WTC11 (cell line): ENCODE data around the gene EIF4E3. TPM values are rescaled to one million over a fixed set of nuclear protein-coding genes. Genes with fewer than 3 reads are reported as not detected.

Source experiments
- ATAC-seq: fragments of 200-7000 bp; cut with Tn5 transposase; 2 replicates; pipeline ENCODE4 v1.10.0; 2021; ENCODE audit warnings: mild to moderate bottlenecking, moderate library complexity
- CTCF ChIA-PET: fragments of 300-600 bp; sonication (Branson Sonifier 250); formaldehyde crosslinking; loops from one replicate; lab custom pipeline; 2021; ENCODE audit warnings: antibody characterized with exemption; lab: Charles Lee
- POLR2A ChIA-PET: fragments of 350-600 bp; sonication (Branson Sonifier 250); formaldehyde crosslinking; loops from one replicate; lab custom pipeline; 2021; ENCODE audit warnings: antibody characterized with exemption; lab: Charles Lee
- DNase-seq: peaks from one replicate; pipeline ENCODE4 v3.0.0; 2021; ENCODE audit warnings: low spot score
- H3K27ac Mint-ChIP-seq: 2 replicates; pipeline ENCODE4 v1.8.0; 2021; ENCODE audit warnings: mixed read lengths
- H3K27me3 Mint-ChIP-seq: 2 replicates; pipeline ENCODE4 v1.8.0; 2021; ENCODE audit warnings: low read depth, mild to moderate bottlenecking, moderate library complexity, mixed read lengths
- H3K36me3 Mint-ChIP-seq: 2 replicates; pipeline ENCODE4 v1.8.0; 2021; ENCODE audit warnings: mixed read lengths
- H3K4me1 Mint-ChIP-seq: 2 replicates; pipeline ENCODE4 v1.8.0; 2022; ENCODE audit warnings: mixed read lengths
- H3K4me3 Mint-ChIP-seq: 2 replicates; pipeline ENCODE4 v1.8.0; 2021; ENCODE audit warnings: mild to moderate bottlenecking, moderate library complexity, mixed read lengths
- H3K9me3 Mint-ChIP-seq: 2 replicates; pipeline ENCODE4 v1.8.0; 2021; ENCODE audit warnings: mixed read lengths
- ATF1 ChIP-seq: sonication (generic); formaldehyde crosslinking; IDR thresholded peaks from 2 replicates; pipeline ENCODE4 v1.8.1; 2023; ENCODE audit warnings: mild to moderate bottlenecking, moderate library complexity, missing genetic modification reagents
- ATF6 ChIP-seq: sonication (generic); formaldehyde crosslinking; IDR thresholded peaks from 2 replicates; pipeline ENCODE4 v1.8.1; 2023; ENCODE audit warnings: mild to moderate bottlenecking, missing genetic modification reagents
- CREM ChIP-seq: sonication (generic); formaldehyde crosslinking; IDR thresholded peaks from 2 replicates; pipeline ENCODE4 v1.8.1; 2022; ENCODE audit warnings: mild to moderate bottlenecking, missing genetic modification reagents, moderate library complexity
- E2F5 ChIP-seq: sonication (generic); formaldehyde crosslinking; IDR thresholded peaks from 2 replicates; pipeline ENCODE4 v1.8.1; 2022; ENCODE audit warnings: mild to moderate bottlenecking, moderate library complexity, missing genetic modification reagents
- EMX1 ChIP-seq: fragments of 250-450 bp; sonication (Bioruptor Pico); IDR thresholded peaks from 2 replicates; pipeline ENCODE4 v1.8.0; 2021; ENCODE audit warnings: mild to moderate bottlenecking
- ERG ChIP-seq: fragments of 250-450 bp; sonication (Bioruptor Pico); IDR thresholded peaks from 2 replicates; pipeline ENCODE4 v1.8.0; 2021; ENCODE audit warnings: mild to moderate bottlenecking
- FOXP1 ChIP-seq: sonication (generic); formaldehyde crosslinking; IDR thresholded peaks from 2 replicates; pipeline ENCODE4 v1.8.0; 2022; ENCODE audit warnings: missing genetic modification reagents, mild to moderate bottlenecking, moderate library complexity, borderline replicate concordance
- MLX ChIP-seq: sonication (generic); formaldehyde crosslinking; IDR thresholded peaks from 2 replicates; pipeline ENCODE4 v1.8.1; 2023; ENCODE audit warnings: mild to moderate bottlenecking, missing genetic modification reagents, moderate library complexity
- MYBL2 ChIP-seq: sonication (generic); formaldehyde crosslinking; IDR thresholded peaks from 2 replicates; pipeline ENCODE4 v1.8.1; 2023; ENCODE audit warnings: mild to moderate bottlenecking, moderate library complexity, missing genetic modification reagents
- NFYB ChIP-seq: sonication (generic); formaldehyde crosslinking; conservative IDR thresholded peaks from 2 replicates; pipeline ENCODE4 v1.8.0; 2022; ENCODE audit warnings: low read depth, missing genetic modification reagents
- OVOL2 ChIP-seq: fragments of 250-450 bp; sonication (Bioruptor Pico); IDR thresholded peaks from 2 replicates; pipeline ENCODE4 v1.9.0; 2021; ENCODE audit warnings: mild to moderate bottlenecking, borderline replicate concordance
- RORB ChIP-seq: fragments of 250-450 bp; sonication (Bioruptor Pico); IDR thresholded peaks from 2 replicates; pipeline ENCODE4 v1.9.0; 2021; ENCODE audit warnings: mild to moderate bottlenecking
- SMAD3 ChIP-seq: sonication (generic); formaldehyde crosslinking; IDR thresholded peaks from 2 replicates; pipeline ENCODE4 v1.8.0; 2022; ENCODE audit warnings: missing genetic modification reagents, mild to moderate bottlenecking, borderline replicate concordance
- SOX15 ChIP-seq: fragments of 250-450 bp; sonication (Bioruptor Pico); IDR thresholded peaks from 2 replicates; pipeline ENCODE4 v1.9.0; 2021; ENCODE audit warnings: mild to moderate bottlenecking
- SP1 ChIP-seq: sonication (generic); formaldehyde crosslinking; conservative IDR thresholded peaks from 2 replicates; pipeline ENCODE4 v1.8.1; 2022; ENCODE audit warnings: missing genetic modification reagents
- TCF7 ChIP-seq: sonication (generic); formaldehyde crosslinking; IDR thresholded peaks from 2 replicates; pipeline ENCODE4 v1.8.0; 2022; ENCODE audit warnings: mild to moderate bottlenecking, low read depth, missing genetic modification reagents, moderate library complexity
- ZNF121 ChIP-seq: sonication (generic); formaldehyde crosslinking; IDR thresholded peaks from 2 replicates; pipeline ENCODE4 v1.8.0; 2023; ENCODE audit warnings: missing genetic modification reagents
- ZNF138 ChIP-seq: sonication (generic); formaldehyde crosslinking; conservative IDR thresholded peaks from 2 replicates; pipeline ENCODE4 v1.8.1; 2022; ENCODE audit warnings: mild to moderate bottlenecking, moderate library complexity, missing genetic modification reagents
- total RNA-seq: library from RNA; stranded (reverse); gene quantifications from 3 replicates; pipeline ENCODE4 v1.2.3, GENCODE V29; 2021
- TF ChIP-seq, protein P1 (sequence below): sonication (generic); formaldehyde crosslinking; IDR thresholded peaks from 2 replicates; pipeline ENCODE4 v1.8.1; 2023; ENCODE audit warnings: mild to moderate bottlenecking, missing genetic modification reagents, moderate library complexity
- TF ChIP-seq, protein P2 (sequence below): sonication (generic); formaldehyde crosslinking; IDR thresholded peaks from 2 replicates; pipeline ENCODE4 v1.8.1; 2022; ENCODE audit warnings: low read depth, mild to moderate bottlenecking, moderate library complexity, missing genetic modification reagents, borderline replicate concordance
- TF ChIP-seq, protein P3 (sequence below): fragments of 250-450 bp; sonication (Bioruptor Pico); IDR thresholded peaks from 2 replicates; pipeline ENCODE4 v1.9.0; 2021; ENCODE audit warnings: mild to moderate bottlenecking
- TF ChIP-seq, protein P4 (sequence below): fragments of 250-450 bp; sonication (Bioruptor Pico); conservative IDR thresholded peaks from 2 replicates; pipeline ENCODE4 v1.9.0; 2021; ENCODE audit warnings: mild to moderate bottlenecking

Gene EIF4E3
- total RNA-seq, 1 experiment from 2014 or later: 16.5 TPM

DNA sequence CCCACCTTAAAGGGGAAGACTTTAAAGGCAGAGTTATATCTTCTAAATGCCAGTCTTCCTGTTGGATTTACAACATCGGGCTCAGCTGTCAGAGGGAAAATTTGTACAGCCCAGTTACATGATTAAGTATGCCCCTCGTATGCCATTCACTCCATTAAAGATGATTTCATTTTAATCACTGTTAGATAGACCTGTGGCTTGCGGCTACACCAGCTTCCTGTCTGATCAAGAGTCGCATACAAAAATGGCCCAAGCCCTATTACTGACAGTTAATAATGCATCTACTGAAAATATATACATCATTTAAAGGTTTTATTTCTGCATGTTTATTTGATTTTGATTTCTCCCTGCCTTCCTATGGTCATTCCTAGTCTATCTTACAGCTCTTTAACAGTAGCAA, 7.1 kb downstream of the EIF4E3 start (continued):
- TF ChIP-seq, protein P1, sequence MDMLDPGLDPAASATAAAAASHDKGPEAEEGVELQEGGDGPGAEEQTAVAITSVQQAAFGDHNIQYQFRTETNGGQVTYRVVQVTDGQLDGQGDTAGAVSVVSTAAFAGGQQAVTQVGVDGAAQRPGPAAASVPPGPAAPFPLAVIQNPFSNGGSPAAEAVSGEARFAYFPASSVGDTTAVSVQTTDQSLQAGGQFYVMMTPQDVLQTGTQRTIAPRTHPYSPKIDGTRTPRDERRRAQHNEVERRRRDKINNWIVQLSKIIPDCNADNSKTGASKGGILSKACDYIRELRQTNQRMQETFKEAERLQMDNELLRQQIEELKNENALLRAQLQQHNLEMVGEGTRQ (CRISPR knock-in tag): no peak
- TF ChIP-seq CREM (CRISPR knock-in tag): no peak
- TF ChIP-seq SP1 (CRISPR knock-in tag): no peak
- no peak for TF ChIP-seq EMX1 (CRISPR knock-in tag)

GRCh38 chr3:71714595-71714994, 10.6 kb downstream of the EIF4E3 start:
- H3K9me3 Mint-ChIP-seq: no peaks in the 10 kb centered on the region
- H3K4me1 Mint-ChIP-seq: peaks cover 3% of the 10 kb centered on the region; the same call in 1 of the 2 replicates
- DNase-seq: no peak
- H3K27me3 Mint-ChIP-seq: no peaks in the 10 kb centered on the region
- H3K36me3 Mint-ChIP-seq: no peaks in the 10 kb centered on the region
- POLR2A ChIA-PET: no interaction called here
- CTCF ChIA-PET: no interaction called here
- TF ChIP-seq RORB (CRISPR knock-in tag) (no peak), NFYB (CRISPR knock-in tag) (no peak), ZNF121 (CRISPR knock-in tag) (no peak), ERG (CRISPR knock-in tag) (no peak), OVOL2 (CRISPR knock-in tag) (no peak), SOX15 (CRISPR knock-in tag) (no peak), ATF1 (CRISPR knock-in tag) (no peak), E2F5 (CRISPR knock-in tag) (no peak), ZNF138 (CRISPR knock-in tag) (no peak), FOXP1 (CRISPR knock-in tag) (no peak)
- TF ChIP-seq, protein P1 (CRISPR knock-in tag): no peak
- TF ChIP-seq, protein P2, sequence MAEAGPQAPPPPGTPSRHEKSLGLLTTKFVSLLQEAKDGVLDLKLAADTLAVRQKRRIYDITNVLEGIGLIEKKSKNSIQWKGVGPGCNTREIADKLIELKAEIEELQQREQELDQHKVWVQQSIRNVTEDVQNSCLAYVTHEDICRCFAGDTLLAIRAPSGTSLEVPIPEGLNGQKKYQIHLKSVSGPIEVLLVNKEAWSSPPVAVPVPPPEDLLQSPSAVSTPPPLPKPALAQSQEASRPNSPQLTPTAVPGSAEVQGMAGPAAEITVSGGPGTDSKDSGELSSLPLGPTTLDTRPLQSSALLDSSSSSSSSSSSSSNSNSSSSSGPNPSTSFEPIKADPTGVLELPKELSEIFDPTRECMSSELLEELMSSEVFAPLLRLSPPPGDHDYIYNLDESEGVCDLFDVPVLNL (CRISPR knock-in tag): no peak
- TF ChIP-seq, protein P3, sequence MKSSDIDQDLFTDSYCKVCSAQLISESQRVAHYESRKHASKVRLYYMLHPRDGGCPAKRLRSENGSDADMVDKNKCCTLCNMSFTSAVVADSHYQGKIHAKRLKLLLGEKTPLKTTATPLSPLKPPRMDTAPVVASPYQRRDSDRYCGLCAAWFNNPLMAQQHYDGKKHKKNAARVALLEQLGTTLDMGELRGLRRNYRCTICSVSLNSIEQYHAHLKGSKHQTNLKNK (CRISPR knock-in tag): no peak
- no peak for ATAC-seq
- no peak overlapping the region for H3K4me3 Mint-ChIP-seq
- no peak overlapping the region for H3K27ac Mint-ChIP-seq

DNA sequence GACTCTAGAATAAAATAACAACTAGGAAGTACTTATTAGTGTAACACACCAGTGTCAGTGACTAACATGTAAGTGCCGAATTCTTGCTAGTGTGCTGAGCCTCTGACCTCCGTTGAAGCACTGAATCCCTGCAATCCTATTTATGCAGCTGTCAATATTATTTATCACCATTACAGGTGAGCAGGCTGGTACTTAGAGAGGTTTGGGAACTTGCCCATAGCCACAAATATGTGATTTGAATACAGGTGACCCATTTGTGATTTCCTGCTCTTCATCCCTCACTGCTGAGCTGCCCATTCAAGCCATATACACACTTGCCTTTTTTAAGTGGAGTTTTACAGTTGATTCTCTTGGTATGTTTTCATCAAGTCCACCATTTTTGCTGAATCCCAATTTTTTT, 12.2 kb downstream of the EIF4E3 start:
- Mint-ChIP-seq H3K36me3 (no peaks in the 10 kb centered on the region), H3K9me3 (no peaks in the 10 kb centered on the region), H3K4me1 (peaks cover 3% of the 10 kb centered on the region; the same call in 1 of the 2 replicates), H3K27me3 (no peaks in the 10 kb centered on the region), H3K4me3 (no peak overlapping the region), H3K27ac (no peak overlapping the region)
- ChIA-PET CTCF (interaction anchor here (0.9 kb wide), 1 partner anchor 16 kb away, joined by 3 read pairs; no protein-coding TSS in a partner anchor), POLR2A (no interaction called here)
- DNase-seq: no peak
- no peak for ATAC-seq
- TF ChIP-seq ATF6 (CRISPR knock-in tag): no peak
- no peak for TF ChIP-seq MLX
- no peak for TF ChIP-seq ERG (CRISPR knock-in tag)
- TF ChIP-seq, protein P4, sequence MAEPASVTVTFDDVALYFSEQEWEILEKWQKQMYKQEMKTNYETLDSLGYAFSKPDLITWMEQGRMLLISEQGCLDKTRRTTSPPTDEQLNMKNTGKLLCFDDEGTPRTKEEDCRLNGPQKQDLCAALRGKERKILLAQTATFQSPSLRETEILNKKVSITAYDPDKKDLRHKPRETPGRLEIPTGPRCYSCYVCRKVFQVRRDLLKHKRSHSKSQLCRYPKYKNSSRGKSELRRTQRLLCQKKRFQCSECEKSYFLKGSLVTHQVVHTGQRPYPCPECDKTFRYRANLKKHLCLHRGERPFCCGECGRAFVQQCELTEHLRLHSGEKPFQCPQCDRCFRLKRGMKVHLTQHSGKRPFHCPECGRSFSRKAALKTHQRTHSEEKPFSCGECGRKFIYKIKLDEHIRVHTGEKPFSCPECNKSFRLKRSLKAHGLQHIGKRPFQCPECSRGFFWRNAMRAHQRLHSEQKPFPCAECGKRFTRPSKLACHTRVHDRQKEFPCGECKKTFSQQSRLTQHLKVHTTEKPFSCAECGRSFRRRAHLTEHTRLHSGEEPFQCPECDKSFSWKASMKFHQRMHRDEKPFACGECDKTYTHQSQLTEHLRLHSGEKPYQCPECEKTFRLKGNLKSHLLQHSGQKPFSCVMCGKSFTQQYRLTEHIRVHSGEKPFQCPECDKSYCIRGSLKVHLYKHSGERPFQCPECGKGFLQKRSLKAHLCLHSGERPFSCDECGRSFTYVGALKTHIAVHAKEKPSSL: no peak
- TF ChIP-seq SMAD3 (CRISPR knock-in tag): no peak
- TF ChIP-seq TCF7: no peak
- TF ChIP-seq MYBL2 (CRISPR knock-in tag): no peak
